Posterior vena cava (tissue), 2 donors: ENCODE data around the gene NRIP3. TPM values are rescaled to one million over a fixed set of nuclear protein-coding genes. Genes with fewer than 3 reads are reported as not detected.
"Not testable (repeated sequence)": the region's sequence is repeated elsewhere in the genome, so short reads cannot be mapped to it uniquely, and the experiment has no call there.

Experiments used
- DNase-seq: peaks from one replicate; pipeline ENCODE4 v3.0.0-alpha.2; 2020; ENCODE audit warnings: low spot score
- intact Hi-C, 2 donors: fragments of 100-400 bp; cut with DNase I; formaldehyde crosslinking; loops; one replicate each; pipeline versions ENCODE4 v1.14.1 to v1.14.2; 2022 to 2023
- total RNA-seq, 2 donors: library from RNA; stranded (reverse); fragmentation: NEBNext Ultra II Directional; extraction: Animal tissue kit (Norgen Biotek cat#: 25700); gene quantifications; one replicate each; pipeline ENCODE4 v1.2.1, GENCODE V29; 2021
- donor health status: DM: yes; HTN: yes; CAD: no.
- donor health status: DM: yes; HTN: yes; CAD: no.

The NRIP3 gene
- total RNA-seq, 2 donors from 2014 or later: 3.1 to 6.0 TPM

DNA sequence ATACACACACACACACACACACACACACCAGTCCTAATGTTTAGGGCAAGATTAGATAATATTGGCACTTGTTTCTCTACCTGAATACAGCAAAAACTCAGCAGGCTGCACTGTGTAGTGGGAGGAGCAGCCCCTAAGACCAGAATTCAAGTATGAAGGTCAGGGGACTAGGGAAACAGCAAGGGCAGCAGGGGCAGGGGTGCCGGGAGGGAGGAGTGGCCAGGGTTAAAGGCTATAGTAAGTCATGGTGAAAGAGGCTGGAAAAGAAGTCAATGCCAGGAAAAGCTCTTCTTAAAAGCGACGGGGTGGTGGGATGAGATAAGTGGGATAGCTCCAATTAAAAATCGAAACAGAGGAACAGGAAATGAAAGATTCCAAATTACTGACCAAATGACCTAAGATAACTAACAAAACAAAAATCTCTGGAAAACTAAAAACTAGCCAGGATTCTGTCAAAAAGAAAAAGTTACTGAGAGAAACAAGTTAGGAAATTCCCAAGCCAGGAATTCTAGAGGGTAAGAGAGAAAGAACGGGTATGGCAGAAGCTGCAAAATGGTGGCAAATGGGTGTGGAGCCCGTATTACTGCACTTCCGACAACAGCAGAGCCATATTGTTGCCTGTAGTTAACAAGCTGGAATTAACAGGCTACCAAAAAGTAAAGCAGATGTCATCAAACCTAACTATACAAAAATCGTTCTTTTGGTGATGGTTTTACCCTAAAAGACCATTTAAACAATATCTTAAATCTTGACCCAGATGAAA lies 62.3 kb downstream of the NRIP3 start:
- no peak for DNase-seq
- intact Hi-C loops: no loop called here

DNA sequence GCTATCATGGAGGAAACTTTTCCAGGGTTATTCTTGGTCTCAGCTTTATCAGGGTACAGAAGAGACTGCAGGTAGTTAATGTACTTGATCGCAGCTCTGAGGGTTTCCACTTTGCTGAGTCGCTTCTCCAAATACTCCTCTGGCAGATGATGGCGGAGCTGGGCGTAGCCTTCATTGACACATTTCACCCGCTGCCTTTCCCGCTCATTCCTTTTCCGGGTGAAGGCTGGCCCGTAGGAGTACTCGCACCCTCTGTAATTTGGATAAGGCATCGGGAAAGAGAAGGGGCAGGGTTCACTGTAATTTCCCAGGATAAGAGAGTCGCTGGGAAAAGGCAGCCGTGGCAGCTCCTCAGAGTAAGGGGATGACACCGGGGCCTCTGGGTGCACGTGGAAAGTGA lies 66.1 kb downstream of the NRIP3 start:
- intact Hi-C loops: no loop called here
- no peak for DNase-seq

DNA sequence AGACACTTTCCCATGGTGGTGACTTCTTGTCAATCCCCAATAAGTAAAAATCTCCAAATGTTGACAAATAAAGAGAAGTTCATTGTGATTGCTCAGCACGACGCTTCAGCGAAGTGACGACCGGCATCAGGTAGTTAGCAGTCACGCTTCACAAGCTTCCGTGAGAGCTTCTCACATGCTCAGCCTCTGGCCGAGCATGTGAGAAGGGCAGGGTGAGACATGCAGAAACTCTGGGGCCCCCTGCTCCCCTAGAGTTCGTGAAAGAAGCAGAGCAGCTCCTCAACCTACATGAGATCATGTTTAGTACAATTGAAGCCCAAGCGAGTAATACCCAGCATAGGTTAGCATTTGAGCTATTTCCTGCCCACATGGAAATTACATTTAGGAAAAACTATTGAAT lies 66.6 kb downstream of the NRIP3 start:
- intact Hi-C loops: no loop called here
- no peak for DNase-seq

DNA sequence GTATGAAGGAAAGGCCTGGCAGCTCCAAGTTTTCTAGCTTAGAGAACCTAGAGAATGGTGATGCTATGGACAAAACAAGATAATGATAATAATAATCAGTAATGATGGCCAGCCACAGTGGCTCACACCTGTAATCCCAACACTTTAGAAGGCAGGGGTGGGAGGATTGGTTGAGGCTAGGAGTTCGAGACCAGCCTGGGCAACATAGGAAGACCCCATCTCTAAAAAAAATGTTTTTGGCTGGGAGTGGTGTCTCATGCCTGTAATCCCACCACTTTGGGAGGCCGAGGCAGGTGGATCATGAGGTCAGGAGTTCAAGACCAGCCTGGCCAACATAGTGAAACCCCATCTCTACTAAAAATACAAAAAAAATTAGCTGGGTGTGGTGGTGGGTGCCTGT lies 68.0 kb downstream of the NRIP3 start:
- intact Hi-C loops, DNase-seq: not testable (repeated sequence)

DNA sequence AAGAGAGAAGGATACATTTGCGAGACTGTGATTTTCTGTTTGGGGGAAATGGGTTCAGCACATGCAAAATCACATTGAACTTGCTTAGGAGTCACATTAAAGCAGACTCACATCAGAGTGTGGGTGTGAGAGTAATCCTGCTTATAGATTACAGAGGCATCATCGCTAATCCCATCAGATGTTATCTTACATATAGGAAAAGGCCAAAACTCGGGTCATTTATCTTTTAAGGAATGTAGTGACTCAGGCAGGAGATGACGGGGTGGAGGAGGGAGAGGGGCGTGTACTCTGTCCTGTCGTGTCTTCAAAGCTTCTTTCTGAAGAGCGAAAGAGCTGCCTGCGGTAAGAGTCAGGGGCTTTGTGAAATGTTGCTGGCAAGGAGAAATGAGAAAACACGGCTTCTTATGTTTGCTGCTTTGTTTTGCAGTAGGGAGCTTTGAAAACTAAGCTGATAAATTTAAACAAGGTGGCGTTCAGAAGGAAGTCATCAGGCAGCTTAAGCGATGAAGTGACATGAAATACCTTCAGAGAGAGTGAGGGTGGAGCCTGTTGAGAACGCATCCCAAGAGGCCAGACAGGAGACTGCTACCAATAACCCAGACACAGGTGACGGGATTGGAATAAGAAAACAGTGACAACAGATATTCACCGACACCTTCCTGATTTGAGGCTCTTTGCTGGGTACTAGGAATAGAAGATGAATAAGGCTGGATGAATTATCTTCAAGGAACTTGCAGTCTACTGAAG lies 68.9 kb downstream of the NRIP3 start:
- intact Hi-C loops: no loop called here
- no peak for DNase-seq

DNA sequence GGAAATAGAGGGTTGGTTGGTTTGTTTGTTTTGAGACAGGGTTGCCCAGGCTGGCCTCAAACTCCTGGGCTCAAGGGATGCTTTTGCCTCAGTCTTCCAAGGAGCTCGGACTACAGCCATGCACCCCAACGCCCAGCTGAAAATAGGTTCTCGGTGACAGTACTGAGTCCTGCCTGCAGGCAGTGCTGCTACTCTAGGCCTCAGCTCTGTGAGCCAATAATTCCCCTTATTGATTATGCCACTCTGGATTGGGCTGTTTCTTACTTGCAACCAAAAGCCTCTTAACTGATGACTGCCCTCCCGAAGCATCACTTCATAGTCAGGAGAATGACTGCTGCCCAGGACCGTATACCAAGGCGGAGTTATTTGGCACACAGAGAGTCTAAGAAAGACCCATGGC lies 69.9 kb downstream of the NRIP3 start:
- no peak for DNase-seq
- intact Hi-C loops: no loop called here

DNA sequence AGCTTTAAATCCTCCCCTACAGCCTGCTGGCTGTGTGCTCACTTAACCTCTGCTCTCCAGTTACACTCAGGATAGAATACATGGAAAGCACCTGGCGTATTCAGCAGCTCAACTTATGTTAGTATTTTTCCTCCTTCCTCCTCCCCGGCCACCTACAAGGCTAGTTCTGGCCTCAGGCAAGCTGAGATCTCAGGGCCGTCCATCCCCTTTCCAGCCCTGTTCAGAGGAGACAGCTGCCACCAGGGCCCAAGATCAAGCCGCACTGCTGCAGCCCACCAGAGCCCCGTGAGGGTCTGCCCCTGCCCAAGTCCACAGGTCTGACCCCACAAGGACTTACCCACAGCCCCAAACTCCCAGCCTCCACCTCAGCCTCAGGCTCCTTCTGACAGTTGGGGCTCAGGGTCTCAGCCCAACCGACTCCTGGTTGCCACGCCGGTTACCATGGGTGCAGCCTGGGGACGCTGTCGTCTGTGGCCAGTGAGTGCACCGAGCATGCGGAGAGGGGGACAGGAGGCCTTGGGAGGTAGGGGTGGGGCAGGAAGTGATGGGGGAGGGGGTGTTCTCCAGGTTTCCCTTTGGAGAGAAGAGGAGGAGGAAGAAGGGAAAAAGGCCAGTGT lies 71.1 kb downstream of the NRIP3 start, which contains the start of gene C11orf16:
TSS of gene C11orf16 (minus strand) at position 384 of the 617 bp plus-strand sequence. CDS start 639 bp downstream, outside the sequence.
- intact Hi-C loops: no loop called here

More for the DNA sequence above, 71.1 kb downstream of the NRIP3 start, which contains the start of gene C11orf16:
- peak; percentile 69 for DNase-seq

Other genes with a start within 250 kb of the NRIP3 start
- 10 to 100 TPM; 15.4 to 19.1 TPM for gene AKIP1, start 92.8 kb downstream of the NRIP3 start, total RNA-seq
- not detected for gene C11orf16, start 71.1 kb downstream of the NRIP3 start, total RNA-seq
- not detected for gene ASCL3, start 61.0 kb downstream of the NRIP3 start, total RNA-seq
- gene TMEM9B, start 39.6 kb downstream of the NRIP3 start, total RNA-seq: 10 to 100 TPM; 20.6 to 26.1 TPM
- gene SCUBE2, start 87.6 kb upstream of the NRIP3 start, total RNA-seq: 1 to 10 TPM; 2.5 to 7.4 TPM